ENCODE data around the gene PXDC1. TPM values are rescaled to one million over a fixed set of nuclear protein-coding genes. Genes with fewer than 3 reads are reported as not detected.

Gene PXDC1
- total RNA-seq, 1 experiment from 2014 or later = 36.2 TPM

- no peak for DNase-seq (ENCODE audit: low read depth, low spot score)
- in situ Hi-C loops (cut with HindIII; ENCODE audit: low pct_unique_long_range_greater_than_20kb, low sequenced_read_pairs) (no loop called here), intact Hi-C loops (cut with micrococcal nuclease; ENCODE audit: unreplicated experiment) (no loop called here)
- no peak for ATAC-seq
- H3K4me1 ChIP-seq (ENCODE audit: control insufficient read depth, insufficient read depth, low read length) = no peaks in the 10 kb centered on the region
- H3K36me3 ChIP-seq (ENCODE audit: control insufficient read depth, insufficient read depth, low read length) = no peaks in the 10 kb centered on the region
- no peak overlapping the region for H3K4me3 ChIP-seq (ENCODE audit: low read depth in 2 of 2, low read length in 2 of 2)
- no peaks in the 10 kb centered on the region for H3K9me3 ChIP-seq (ENCODE audit: control insufficient read depth, insufficient read depth, low read depth, low read length)
- TF ChIP-seq SIN3A (IDR thresholded peaks at IDR 0.05; ENCODE audit: borderline replicate concordance, insufficient read depth, low read depth, low read length) (no peak), POLR2AphosphoS5 (IDR thresholded peaks at IDR 0.05; ENCODE audit: low read depth, low read length) (no peak), TCF7L2 (IDR thresholded peaks at IDR 0.05; ENCODE audit: low read depth, low read length) (no peak), CTCF (IDR thresholded peaks at IDR 0.05) (no peak), REST (IDR thresholded peaks at IDR 0.05; ENCODE audit: insufficient read depth in 1 of 2, low read depth in 2 of 2, low read length in 1 of 2) (no peak)
- CTCF ChIA-PET = no interaction called here
- H3K27ac ChIP-seq (ENCODE audit: low read length) = no peak overlapping the region
- H3K27me3 ChIP-seq (ENCODE audit: control insufficient read depth, insufficient read depth, low read length) = peaks cover 9% of the 10 kb centered on the region; the same call in 1 of the 2 replicates
- POLR2A ChIA-PET = no interaction called here
- BruUV-seq (replicated peaks) = no TSS peak
These were observed 57.7 kb downstream of the PXDC1 start for GRCh38 chr6:3693831-3694230.

GRCh38 chr6:3690506-3690905, 61.0 kb downstream of the PXDC1 start:
- Histone ChIP-seq H3K27me3 (ENCODE audit: control insufficient read depth, insufficient read depth, low read length) (peaks cover 9% of the 10 kb centered on the region; the same call in 1 of the 2 replicates), H3K36me3 (ENCODE audit: control insufficient read depth, insufficient read depth, low read length) (no peaks in the 10 kb centered on the region), H3K4me1 (ENCODE audit: control insufficient read depth, insufficient read depth, low read length) (no peaks in the 10 kb centered on the region), H3K4me3 (ENCODE audit: low read depth in 2 of 2, low read length in 2 of 2) (no peak overlapping the region), H3K27ac (ENCODE audit: low read length) (no peak overlapping the region), H3K9me3 (ENCODE audit: control insufficient read depth, insufficient read depth, low read depth, low read length) (no peaks in the 10 kb centered on the region)
- in situ Hi-C loops (cut with HindIII; ENCODE audit: low pct_unique_long_range_greater_than_20kb, low sequenced_read_pairs) = no loop called here
- intact Hi-C loops (cut with micrococcal nuclease; ENCODE audit: unreplicated experiment) = no loop called here
- TF ChIP-seq CTCF (IDR thresholded peaks at IDR 0.05) (no peak), TCF7L2 (IDR thresholded peaks at IDR 0.05; ENCODE audit: low read depth, low read length) (no peak), SIN3A (IDR thresholded peaks at IDR 0.05; ENCODE audit: borderline replicate concordance, insufficient read depth, low read depth, low read length) (no peak), REST (IDR thresholded peaks at IDR 0.05; ENCODE audit: insufficient read depth in 1 of 2, low read depth in 2 of 2, low read length in 1 of 2) (no peak), POLR2AphosphoS5 (IDR thresholded peaks at IDR 0.05; ENCODE audit: low read depth, low read length) (no peak)
- DNase-seq (ENCODE audit: low read depth, low spot score) (no peak), ATAC-seq (no peak)
- BruUV-seq (replicated peaks) = no TSS peak
- POLR2A ChIA-PET = no interaction called here
- CTCF ChIA-PET = no interaction called here

All from Panc1 (cell line).